H1 (cell line): ENCODE results near the gene C19orf85. TPM values are rescaled to one million over a fixed set of nuclear protein-coding genes. Genes with fewer than 3 reads are reported as not detected.

ENCODE experiments used
- CTCF ChIA-PET: fragments of 300-600 bp; sonication (Branson Sonifier 250); formaldehyde crosslinking; loops from one replicate; lab custom pipeline; 2021; ENCODE audit not compliant: partially characterized antibody; lab: Charles Lee
- POLR2A ChIA-PET: fragments of 300-600 bp; sonication (Branson Sonifier 250); formaldehyde crosslinking; loops from one replicate; lab custom pipeline; 2021; ENCODE audit warnings: inconsistent platforms; ENCODE audit not compliant: partially characterized antibody; lab: Charles Lee
- DNase-seq, 2 experiments: peaks; one replicate each; pipeline versions ENCODE4 v3.0.0 to v3.0.0-alpha.2; 2010 to 2022; ENCODE audit warnings: low spot score in 2 of 2, low read depth in 1 of 2, mixed read lengths in 1 of 2
- FAIRE-seq: peaks from 2 replicates; lab custom pipeline; 2011; peaks lifted over from hg19 to GRCh38; lab: Jason Lieb, UNC
- H2AFZ ChIP-seq: 2 replicates; pipeline ENCODE4 v1.8.1; 2012; ENCODE audit warnings: low read length, inconsistent platforms
- H2AK5ac ChIP-seq: 2 replicates; pipeline ENCODE4 v1.6.1; 2013; ENCODE audit warnings: low read depth, low read length
- H2BK120ac ChIP-seq: replicated peaks from 2 replicates; pipeline ENCODE3; 2013; ENCODE audit warnings: low read depth, low read length, inconsistent platforms
- H2BK12ac ChIP-seq: 2 replicates; pipeline ENCODE4 v1.6.1; 2013; ENCODE audit warnings: low read depth, low read length
- H2BK15ac ChIP-seq: 2 replicates; pipeline ENCODE4 v1.6.1; 2013; ENCODE audit warnings: low read length
- H2BK20ac ChIP-seq: 2 replicates; pipeline ENCODE4 v1.6.1; 2013; ENCODE audit warnings: low read length
- H2BK5ac ChIP-seq: 2 replicates; pipeline ENCODE4 v1.6.1; 2013; ENCODE audit warnings: low read depth, low read length
- H3K14ac ChIP-seq: 2 replicates; pipeline ENCODE4 v1.6.1; 2013; ENCODE audit warnings: inconsistent platforms; ENCODE audit not compliant: insufficient read length
- H3K18ac ChIP-seq: 2 replicates; pipeline ENCODE4 v1.6.1; 2013; ENCODE audit warnings: low read length; ENCODE audit errors: extremely low read depth
- H3K23ac ChIP-seq: 2 replicates; pipeline ENCODE4 v1.6.1; 2013; ENCODE audit warnings: inconsistent platforms; ENCODE audit not compliant: insufficient read length
- H3K23me2 ChIP-seq: 2 replicates; pipeline ENCODE4 v1.6.1; 2013; ENCODE audit warnings: low read depth, low read length
- H3K27ac ChIP-seq: 2 replicates; pipeline ENCODE4 v1.6.1; 2011; ENCODE audit warnings: low read depth, low read length, inconsistent platforms
- H3K27me3 ChIP-seq, 4 experiments: replicated peaks in 1 of 4; 1 replicate in 1 of 4; 2 replicates in 3 of 4; pipeline versions ENCODE4 v1.6.1 to v1.8.1; 2011 to 2013; ENCODE audit warnings: low read length in 3 of 4, mild to moderate bottlenecking in 3 of 4, inconsistent platforms in 2 of 4, mixed read lengths in 2 of 4, moderate library complexity in 1 of 4; ENCODE audit not compliant: control insufficient read depth in 3 of 4, insufficient read depth in 3 of 4; ENCODE audit errors: extremely low read depth in 1 of 4
- H3K36me3 ChIP-seq, 4 experiments: 2 replicates each; pipeline versions ENCODE4 v1.6.1 to v1.8.1; 2011 to 2013; ENCODE audit warnings: mild to moderate bottlenecking in 4 of 4, low read length in 3 of 4, moderate library complexity in 2 of 4, control low read depth in 1 of 4, inconsistent platforms in 1 of 4; ENCODE audit not compliant: insufficient read depth in 4 of 4, control insufficient read depth in 2 of 4
- H3K4ac ChIP-seq: replicated peaks from 2 replicates; pipeline ENCODE3; 2013; ENCODE audit warnings: low read length, low read depth, mixed read lengths, inconsistent platforms; ENCODE audit not compliant: insufficient read length
- H3K4me1 ChIP-seq, 4 experiments: replicated peaks in 1 of 4; 1 replicate in 1 of 4; 2 replicates in 3 of 4; pipeline versions ENCODE4 v1.6.1 to v1.8.1; 2011 to 2013; ENCODE audit warnings: low read length in 3 of 4, inconsistent platforms in 2 of 4, mixed read lengths in 1 of 4; ENCODE audit not compliant: insufficient read depth in 4 of 4, control insufficient read depth in 3 of 4
- H3K4me2 ChIP-seq, 2 experiments: 2 replicates each; pipeline versions ENCODE4 v1.6.1 to v1.8.1; 2011 to 2013; ENCODE audit warnings: low read depth in 2 of 2, low read length in 2 of 2, control low read depth in 1 of 2, inconsistent platforms in 1 of 2, mild to moderate bottlenecking in 1 of 2; ENCODE audit not compliant: insufficient read depth in 1 of 2
- H3K4me3 ChIP-seq, 4 experiments: fragments of 200-600, 300-600 bp in 1 of 4; sonication (generic), shearing (Covaris generic), sonication (Bioruptor Twin) in 1 of 4; 2 replicates each; pipeline versions ENCODE4 v1.5.1 to v1.8.1; 2011 to 2016; ENCODE audit warnings: low read length in 4 of 4, low read depth in 3 of 4, control low read depth in 2 of 4, inconsistent platforms in 2 of 4, mild to moderate bottlenecking in 2 of 4, mixed read lengths in 1 of 4, moderate library complexity in 1 of 4; ENCODE audit not compliant: insufficient read depth in 2 of 4; ENCODE audit errors: extremely low read depth in 1 of 4
- H3K56ac ChIP-seq: replicated peaks from 2 replicates; pipeline ENCODE3; 2013; ENCODE audit warnings: low read depth, mild to moderate bottlenecking, mixed read lengths, low read length, inconsistent platforms; ENCODE audit not compliant: insufficient read length
- H3K79me1 ChIP-seq: 2 replicates; pipeline ENCODE4 v1.6.1; 2013; ENCODE audit warnings: low read depth, low read length, control low read depth
- H3K79me2 ChIP-seq, 2 experiments: 2 replicates each; pipeline versions ENCODE4 v1.6.1 to v1.8.1; 2012 to 2013; ENCODE audit warnings: low read length in 2 of 2, mild to moderate bottlenecking in 2 of 2, inconsistent platforms in 1 of 2; ENCODE audit not compliant: insufficient read depth in 2 of 2, control insufficient read depth in 1 of 2
- H3K9ac ChIP-seq, 4 experiments: replicated peaks in 1 of 4; 1 replicate in 1 of 4; 2 replicates in 3 of 4; pipeline versions ENCODE4 v1.6.1 to v1.8.1; 2011 to 2013; ENCODE audit warnings: low read depth in 3 of 4, low read length in 3 of 4, control low read depth in 2 of 4, mild to moderate bottlenecking in 2 of 4, moderate library complexity in 2 of 4, inconsistent platforms in 1 of 4; ENCODE audit errors: extremely low read depth in 1 of 4
- H3K9me3 ChIP-seq, 2 experiments: 2 replicates each; pipeline versions ENCODE4 v1.6.1 to v1.8.1; 2012 to 2013; ENCODE audit warnings: mild to moderate bottlenecking in 2 of 2, moderate library complexity in 2 of 2, control low read depth in 1 of 2, inconsistent platforms in 1 of 2, low read depth in 1 of 2, low read length in 1 of 2, mixed read lengths in 1 of 2; ENCODE audit not compliant: insufficient read depth in 2 of 2
- H4K20me1 ChIP-seq, 2 experiments: replicated peaks in 1 of 2; 2 replicates each; pipeline versions ENCODE3 to v1.8.1; 2011 to 2013; ENCODE audit warnings: inconsistent platforms in 2 of 2, low read length in 2 of 2, mild to moderate bottlenecking in 1 of 2; ENCODE audit not compliant: insufficient read depth in 2 of 2, control insufficient read depth in 1 of 2
- H4K5ac ChIP-seq: 2 replicates; pipeline ENCODE4 v1.6.1; 2013; ENCODE audit warnings: low read length, low read depth, mixed read lengths, inconsistent platforms; ENCODE audit not compliant: insufficient read length
- H4K8ac ChIP-seq: 2 replicates; pipeline ENCODE4 v1.8.0; 2013; ENCODE audit warnings: mild to moderate bottlenecking, moderate library complexity, low read length, inconsistent platforms; ENCODE audit not compliant: insufficient read depth; ENCODE audit errors: extremely low read depth
- H4K91ac ChIP-seq: replicated peaks from 2 replicates; pipeline ENCODE3; 2013; ENCODE audit warnings: low read length, mixed read lengths, inconsistent platforms; ENCODE audit not compliant: insufficient read length
- CHD2 ChIP-seq: IDR thresholded peaks from 2 replicates; pipeline ENCODE4 v1.6.1; 2012; ENCODE audit warnings: low read length, improper control_type of control experiment
- CREB1 ChIP-seq: IDR thresholded peaks from 2 replicates; pipeline ENCODE4 v1.6.1; 2012; ENCODE audit warnings: inconsistent platforms
- WGBS, 2 experiments: shearing (Covaris generic) in 1 of 2; methylation state at CpG; one replicate each; pipeline versions ENCODE4 v1.1.6 to v1.1.7; 2013 to 2015; ENCODE audit warnings: low lambda C conversion rate in 2 of 2, mixed read lengths in 2 of 2, inconsistent platforms in 1 of 2, low coverage in 1 of 2, missing lambda C conversion rate in 1 of 2; ENCODE audit not compliant: insufficient replicate concordance in 2 of 2, insufficient coverage in 1 of 2, insufficient read length in 1 of 2; ENCODE audit errors: extremely low coverage in 1 of 2, missing lambda C conversion rate in 1 of 2; 5-methylcytosine and 5-hydroxymethylcytosine counted together
- polyA plus RNA-seq, 7 experiments: library from polyadenylated mRNA; depleted of rRNA in 3 of 7; stranded (reverse) in 5 of 7; unstranded in 2 of 7; fragments of >200 nt in 5 of 7; fragments of 200-250 nt in 2 of 7; gene quantifications; 1 replicate in 5 of 7; 2 replicates in 1 of 7; 4 replicates in 1 of 7; pipeline versions ENCODE4 v1.2.1 to v1.2.3, GENCODE V29; 2011 to 2013; ENCODE audit warnings: missing spikeins in 2 of 7, mixed read lengths in 2 of 7
- total RNA-seq: library from RNA; stranded (reverse); fragmentation: NEBNext Ultra II Directional; extraction: Animal tissue kit (Norgen Biotek cat#: 25700); gene quantifications from 2 replicates; pipeline ENCODE4 v1.2.1, GENCODE V29; 2021

C19orf85 gene
- total and polyA plus RNA-seq, 2 of the 8 experiments (the other 6 are each of a cell fraction or from before 2014, with no cell fraction given) = 2.2 to 3.2 TPM

- Histone ChIP-seq H3K27ac (no peak overlapping the region), H2AK5ac (no peak overlapping the region), H3K23me2 (peaks cover 13% of the 10 kb centered on the region; the same call in 1 of the 2 replicates), H3K4me1 (peaks cover 0 to 3% (median 0%) of the 10 kb centered on the region in 4 experiments; a peak in 2 of 7 replicates), H4K20me1 (peaks cover 2 to 14% of the 10 kb centered on the region in 2 experiments), H4K8ac (no peak overlapping the region), H4K91ac (no peak overlapping the region), H3K9ac (no peak overlapping the region), H3K79me2 (no peaks in the 10 kb centered on the region), H2BK12ac (no peak overlapping the region), H3K79me1 (peaks cover 6% of the 10 kb centered on the region), H2BK20ac (no peak overlapping the region), H3K23ac (no peak overlapping the region), H2AFZ (no peak overlapping the region), H3K9me3 (0 out of 4 replicates have a peak, but pooled peaks cover 0 to 9% of the 10 kb centered on the region in 2 experiments), H3K27me3 (peaks cover 0 to 2% (median 0%) of the 10 kb centered on the region in 4 experiments; a peak in 1 of 7 replicates), H3K14ac (no peak overlapping the region), H3K56ac (no peak overlapping the region), H3K4ac (no peak overlapping the region), H3K4me3 (no peak overlapping the region), H2BK15ac (no peak overlapping the region), H3K4me2 (no peak overlapping the region), H4K5ac (no peak overlapping the region), H2BK5ac (no peak overlapping the region), H2BK120ac (no peak overlapping the region), H3K36me3 (no peaks in the 10 kb centered on the region), H3K18ac (no peak overlapping the region)
- 85% methylated on average over 14 of the region's 14 CpGs; no CpG with 5 or more reads in 1 of the 2 experiments for WGBS, 2 experiments
- FAIRE-seq = no peak
- TF ChIP-seq CHD2 (no peak), CREB1 (peak; percentile 80)
- ChIA-PET POLR2A (interaction anchor here (0.6 kb wide), 1 partner anchor 25 kb away, joined by 3 read pairs; the partner anchor contains the start of gene UBE2S), CTCF (no interaction called here)
- DNase-seq = no peak
Observed at GRCh38 chr19:55432241-55432959, 32.2 kb downstream of the C19orf85 start.
